T-helper 1 cell treated with Interleukin-12 subunit alpha and Interleukin-12 subunit beta and Interleukin-4 antibody, amounts not matched to agents 30 ng/mL and 1 ng/mL, for 36 hours (primary cell): ENCODE results near the gene RBMY1E. TPM values are rescaled to one million over a fixed set of nuclear protein-coding genes. Genes with fewer than 3 reads are reported as not detected.
"Not testable (repeated sequence)": the region's sequence is repeated elsewhere in the genome, so short reads cannot be mapped to it uniquely, and the experiment has no call there.

Source experiments
- intact Hi-C: fragments of 100-400 bp; cut with micrococcal nuclease; formaldehyde crosslinking; loops from one replicate; pipeline ENCODE4 v1.15.1; 2024
- total RNA-seq: library from RNA; stranded (reverse); gene quantifications from 2 replicates; pipeline ENCODE4 v1.2.3, GENCODE V29; 2022

The RBMY1E gene
- total RNA-seq, result not detected in 2 replicates

GRCh38 chrY:21917932-21918331 is at the start of gene RBMY1E:
Gene RBMY1E, minus strand, starts transcription at chrY:21918032. Its CDS starts 1,978 bp downstream, at chrY:21916054.
- intact Hi-C loops, result not testable (repeated sequence)

DNA sequence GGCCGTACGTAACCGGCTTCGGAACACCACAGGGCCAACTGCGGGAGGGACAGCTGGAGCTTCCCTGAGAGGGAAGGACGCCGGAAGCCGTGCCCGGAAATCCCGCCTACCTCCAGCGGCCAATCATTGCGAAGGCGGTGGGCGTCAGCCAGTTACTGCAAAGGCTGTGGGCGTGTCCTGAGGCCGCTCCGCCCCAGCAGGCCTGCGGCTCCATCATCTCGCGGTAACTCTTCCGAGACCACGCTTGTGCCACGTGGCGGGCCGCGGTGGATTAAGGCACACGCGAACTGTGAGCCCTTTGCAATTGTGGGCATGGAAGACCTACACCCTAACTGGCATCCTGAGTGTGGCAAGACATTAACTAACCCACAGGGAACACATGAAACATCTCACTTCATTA is 23.4 kb downstream of the RBMY1E start, which contains the start of gene RBMY1D:
Gene RBMY1D (minus strand): TSS at position 101 of the 400 bp plus-strand sequence. CDS start 2,013 bp downstream, outside the sequence.
- intact Hi-C loops, result not testable (repeated sequence)

- intact Hi-C loops, result not testable (repeated sequence)
Measured at GRCh38 chrY:21869407-21870076, 48.3 kb downstream of the RBMY1E start.

Other genes starting within 250 kb of the RBMY1E start
- not detected in 2 replicates for gene RBMY1D, start 23.5 kb downstream of the RBMY1E start, total RNA-seq